GM12865 (cell line): ENCODE measurements around the gene UNC45A.

Source experiments
- DNase-seq: peaks from one replicate; pipeline ENCODE4 v3.0.0; 2010; ENCODE audit warnings: low read depth
- H3K4me3 ChIP-seq: 2 replicates; pipeline ENCODE4 v1.5.1; 2011; ENCODE audit warnings: mild to moderate bottlenecking, low read depth, low read length, control low read depth
- TF ChIP-seq, protein P1 (sequence below): IDR thresholded peaks from 2 replicates; pipeline ENCODE4 v1.5.1; 2011; ENCODE audit warnings: low read length, control low read depth, low read depth, inconsistent platforms; ENCODE audit not compliant: insufficient read depth; ENCODE audit errors: missing control alignments

The UNC45A gene

DNA sequence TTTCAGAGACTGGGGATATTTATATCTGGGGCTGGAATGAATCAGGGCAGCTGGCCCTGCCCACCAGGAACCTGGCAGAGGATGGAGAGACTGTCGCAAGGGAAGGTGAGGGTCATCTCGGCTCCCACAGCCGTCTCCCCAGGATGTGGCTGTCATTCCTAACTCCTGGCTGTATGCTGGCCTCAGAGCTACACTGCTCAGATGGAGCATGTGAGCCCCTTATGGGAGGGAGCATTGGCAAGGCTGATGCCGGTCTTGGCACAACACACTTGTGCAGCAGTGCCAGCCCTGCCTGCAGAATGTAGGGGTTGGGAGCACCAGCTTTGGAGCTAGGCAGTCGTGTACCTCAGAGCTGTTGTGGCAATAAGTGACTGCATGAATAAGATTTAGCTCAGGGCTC is 24.8 kb downstream of the UNC45A start:
- no peak for DNase-seq
- TF ChIP-seq, protein P1, sequence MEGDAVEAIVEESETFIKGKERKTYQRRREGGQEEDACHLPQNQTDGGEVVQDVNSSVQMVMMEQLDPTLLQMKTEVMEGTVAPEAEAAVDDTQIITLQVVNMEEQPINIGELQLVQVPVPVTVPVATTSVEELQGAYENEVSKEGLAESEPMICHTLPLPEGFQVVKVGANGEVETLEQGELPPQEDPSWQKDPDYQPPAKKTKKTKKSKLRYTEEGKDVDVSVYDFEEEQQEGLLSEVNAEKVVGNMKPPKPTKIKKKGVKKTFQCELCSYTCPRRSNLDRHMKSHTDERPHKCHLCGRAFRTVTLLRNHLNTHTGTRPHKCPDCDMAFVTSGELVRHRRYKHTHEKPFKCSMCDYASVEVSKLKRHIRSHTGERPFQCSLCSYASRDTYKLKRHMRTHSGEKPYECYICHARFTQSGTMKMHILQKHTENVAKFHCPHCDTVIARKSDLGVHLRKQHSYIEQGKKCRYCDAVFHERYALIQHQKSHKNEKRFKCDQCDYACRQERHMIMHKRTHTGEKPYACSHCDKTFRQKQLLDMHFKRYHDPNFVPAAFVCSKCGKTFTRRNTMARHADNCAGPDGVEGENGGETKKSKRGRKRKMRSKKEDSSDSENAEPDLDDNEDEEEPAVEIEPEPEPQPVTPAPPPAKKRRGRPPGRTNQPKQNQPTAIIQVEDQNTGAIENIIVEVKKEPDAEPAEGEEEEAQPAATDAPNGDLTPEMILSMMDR: no peak
- H3K4me3 ChIP-seq: no peak overlapping the region

GRCh38 chr15:90960298-90961091 is 25.4 kb downstream of the UNC45A start:
- no peak overlapping the region for H3K4me3 ChIP-seq
- TF ChIP-seq, protein P1: no peak
- DNase-seq: no peak

GRCh38 chr15:90962021-90962420 is 26.9 kb downstream of the UNC45A start:
- TF ChIP-seq, protein P1: no peak
- no peak overlapping the region for H3K4me3 ChIP-seq
- DNase-seq: no peak

DNA sequence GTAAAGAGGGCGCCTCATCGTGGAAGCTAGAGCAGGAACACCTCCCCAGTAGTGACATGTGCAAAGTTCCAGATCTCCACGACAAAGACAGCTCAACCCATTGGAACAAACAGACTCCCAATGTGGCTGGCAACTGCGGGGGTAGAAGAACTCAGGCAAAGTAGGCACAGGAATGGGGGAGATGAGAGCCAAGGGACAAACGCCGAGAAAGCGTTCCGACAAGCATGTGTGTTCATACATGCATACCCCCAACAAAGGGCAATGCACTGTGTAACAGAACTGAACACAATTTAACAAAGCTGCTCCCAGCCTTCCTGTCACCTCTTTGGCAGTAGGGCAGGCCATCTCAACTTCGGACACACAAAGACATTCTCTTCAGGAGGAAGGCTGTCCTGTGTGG is 31.2 kb downstream of the UNC45A start:
- no peak overlapping the region for H3K4me3 ChIP-seq
- no peak for DNase-seq
- TF ChIP-seq, protein P1: no peak

DNA sequence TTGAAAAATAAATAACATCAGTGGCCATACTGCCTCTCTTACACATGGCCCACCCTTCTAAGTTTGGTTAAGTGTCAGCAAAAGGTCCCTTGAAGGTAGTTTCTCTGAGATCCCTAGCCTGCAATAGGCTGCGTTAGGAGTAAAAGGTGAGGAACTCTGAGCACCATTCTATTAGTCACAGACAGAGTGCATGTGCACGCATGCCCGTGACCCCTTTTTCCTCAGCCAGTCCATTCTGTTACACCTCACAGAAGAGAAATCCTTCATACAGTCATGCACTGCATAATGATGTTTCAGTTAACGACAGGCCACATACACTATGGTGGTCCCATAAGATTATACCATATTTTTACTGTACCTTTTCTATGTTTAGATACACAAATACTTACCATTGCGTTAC is 32.1 kb downstream of the UNC45A start:
- H3K4me3 ChIP-seq: no peak overlapping the region
- TF ChIP-seq, protein P1: no peak
- DNase-seq: no peak

GRCh38 chr15:90968434-90968833 is 33.3 kb downstream of the UNC45A start:
- DNase-seq: no peak
- TF ChIP-seq, protein P1: no peak

GRCh38 chr15:90970274-90970673 is 35.2 kb downstream of the UNC45A start:
- TF ChIP-seq, protein P1: no peak
- no peak for DNase-seq
- H3K4me3 ChIP-seq: no peak overlapping the region

More at GRCh38 chr15:90968434-90968833, 33.3 kb downstream of the UNC45A start:
- H3K4me3 ChIP-seq: no peak overlapping the region
